AG04449 (cell line): ENCODE data around the gene GDPD5.
A peak's percentile ranks its signal among the peaks of the same experiment; 100 is the strongest.

ENCODE experiments used
- CTCF ChIA-PET: fragments of 350-600 bp; formaldehyde crosslinking; extraction: SDS; loops from one replicate; lab custom pipeline; 2021; ENCODE audit warnings: antibody characterized with exemption; lab: Yijun Ruan, JAX
- POLR2A ChIA-PET: fragments of 400-600, 350-600 bp; formaldehyde crosslinking; extraction: SDS; loops from one replicate; lab custom pipeline; 2020; ENCODE audit warnings: antibody characterized with exemption, inconsistent platforms; lab: Yijun Ruan, JAX
- DNase-seq: peaks from one replicate; pipeline ENCODE4 v3.0.0-alpha.2; 2010; ENCODE audit warnings: low read depth, low spot score
- H3K4me3 ChIP-seq: 2 replicates; pipeline ENCODE4 v1.5.1; 2011; ENCODE audit warnings: low read depth, mild to moderate bottlenecking, control low read depth, low read length
- TF ChIP-seq, protein P1 (sequence below): IDR thresholded peaks from one replicate; pipeline ENCODE4 v1.5.1; 2011; ENCODE audit warnings: mild to moderate bottlenecking, moderate library complexity, low read length, control low read depth, inconsistent platforms; ENCODE audit not compliant: insufficient read depth; ENCODE audit errors: missing control alignments

The GDPD5 gene

DNA sequence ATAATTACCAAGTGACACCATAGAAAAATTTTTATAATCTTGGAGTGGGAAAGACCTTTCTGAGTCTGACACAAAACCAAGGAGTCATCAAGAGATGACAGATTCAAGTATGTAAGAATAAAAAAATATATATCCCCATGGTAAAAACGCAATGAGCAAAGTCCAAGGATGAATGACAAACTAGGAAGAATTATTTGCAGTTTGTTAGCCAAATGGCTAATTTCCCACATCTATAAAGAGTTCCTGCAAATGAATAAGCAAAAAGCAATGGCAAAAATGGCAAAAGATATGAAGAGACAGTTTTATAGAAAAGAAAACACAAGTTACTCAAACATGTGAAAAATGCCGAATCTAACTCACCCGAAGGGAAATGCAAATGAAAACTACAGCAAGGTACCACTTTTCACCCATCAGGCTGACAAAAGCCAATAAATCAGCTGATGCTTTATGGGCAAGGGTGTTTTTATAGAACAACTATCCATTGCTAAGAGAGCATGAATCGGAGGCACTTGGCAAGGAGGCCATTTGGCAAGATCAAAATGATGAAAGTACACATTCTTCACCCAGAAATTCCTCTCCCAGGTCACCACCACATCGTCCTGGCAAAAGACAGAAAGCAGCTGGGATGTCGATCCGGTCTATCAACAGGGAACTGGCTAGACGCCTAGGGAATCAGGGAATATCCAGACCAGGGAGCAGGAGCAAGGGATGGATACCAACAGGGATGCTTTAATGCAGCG lies 71.7 kb downstream of the GDPD5 start:
- POLR2A ChIA-PET, result interaction anchor here (0.6 kb wide), 1 partner anchor 56 kb away, joined by 4 read pairs; no protein-coding TSS in a partner anchor
- DNase-seq, result peak; percentile 63
- CTCF ChIA-PET, result interaction anchor here (0.6 to 7.8 kb wide), 10 partner anchors 9 to 76 kb away, joined by 3 to 145 read pairs (median 4); partner anchors contain the start of gene GDPD5
- TF ChIP-seq, protein P1, sequence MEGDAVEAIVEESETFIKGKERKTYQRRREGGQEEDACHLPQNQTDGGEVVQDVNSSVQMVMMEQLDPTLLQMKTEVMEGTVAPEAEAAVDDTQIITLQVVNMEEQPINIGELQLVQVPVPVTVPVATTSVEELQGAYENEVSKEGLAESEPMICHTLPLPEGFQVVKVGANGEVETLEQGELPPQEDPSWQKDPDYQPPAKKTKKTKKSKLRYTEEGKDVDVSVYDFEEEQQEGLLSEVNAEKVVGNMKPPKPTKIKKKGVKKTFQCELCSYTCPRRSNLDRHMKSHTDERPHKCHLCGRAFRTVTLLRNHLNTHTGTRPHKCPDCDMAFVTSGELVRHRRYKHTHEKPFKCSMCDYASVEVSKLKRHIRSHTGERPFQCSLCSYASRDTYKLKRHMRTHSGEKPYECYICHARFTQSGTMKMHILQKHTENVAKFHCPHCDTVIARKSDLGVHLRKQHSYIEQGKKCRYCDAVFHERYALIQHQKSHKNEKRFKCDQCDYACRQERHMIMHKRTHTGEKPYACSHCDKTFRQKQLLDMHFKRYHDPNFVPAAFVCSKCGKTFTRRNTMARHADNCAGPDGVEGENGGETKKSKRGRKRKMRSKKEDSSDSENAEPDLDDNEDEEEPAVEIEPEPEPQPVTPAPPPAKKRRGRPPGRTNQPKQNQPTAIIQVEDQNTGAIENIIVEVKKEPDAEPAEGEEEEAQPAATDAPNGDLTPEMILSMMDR, result no peak
- no peak overlapping the region for H3K4me3 ChIP-seq

DNA sequence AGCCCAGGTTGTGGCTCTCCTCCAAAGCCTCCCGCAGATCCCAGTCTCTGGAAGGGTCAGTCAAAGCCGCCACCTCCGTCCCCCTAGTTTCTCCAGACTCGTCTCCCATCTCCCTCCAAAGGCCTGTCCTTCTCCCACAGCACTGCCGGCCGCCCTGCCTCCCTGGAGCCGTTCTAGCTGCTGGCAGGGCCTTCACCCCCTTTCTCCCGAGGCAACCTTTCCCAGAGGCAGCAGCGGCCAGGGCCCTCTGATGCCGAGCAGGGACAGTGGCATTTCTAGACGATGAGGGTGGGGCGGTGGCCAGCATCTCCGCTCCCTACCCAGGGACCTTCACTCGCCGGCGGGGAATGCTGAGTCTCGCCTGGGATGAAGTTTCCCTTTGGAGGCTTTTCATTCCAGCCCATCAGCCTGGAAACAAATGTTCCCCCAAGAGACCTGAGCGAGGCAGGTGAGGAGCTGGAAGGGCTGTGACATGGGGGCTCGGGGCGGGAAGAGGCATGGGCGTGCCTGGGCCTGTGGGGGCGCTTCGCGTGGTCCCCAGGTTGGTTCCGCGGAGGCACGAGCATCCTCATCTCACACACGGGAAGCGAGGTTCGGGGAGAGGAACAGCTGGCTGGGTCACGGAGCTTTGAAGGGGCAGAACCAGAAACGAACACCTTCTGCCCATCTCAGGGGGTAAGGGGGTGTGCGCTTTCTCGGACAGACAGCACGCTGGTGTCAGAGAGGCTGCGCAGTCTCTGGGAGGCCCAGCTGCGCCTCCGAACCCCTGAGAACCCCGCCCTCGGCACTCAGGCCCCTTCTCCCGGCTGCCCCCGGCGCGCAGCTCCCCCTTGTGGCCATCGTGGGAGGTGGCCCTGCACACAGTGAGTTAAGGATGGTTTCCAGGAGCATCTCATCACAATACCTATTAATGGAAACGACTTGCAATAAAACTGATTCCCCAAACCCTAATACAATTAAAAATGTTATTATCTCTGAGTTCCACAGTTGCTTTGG lies 74.6 kb downstream of the GDPD5 start:
- POLR2A ChIA-PET, result no interaction called here
- no peak overlapping the region for H3K4me3 ChIP-seq
- TF ChIP-seq, protein P1, result peak; percentile 61
- DNase-seq, result no peak
- CTCF ChIA-PET, result interaction anchor here (0.6 to 7.8 kb wide), 9 partner anchors 8 to 79 kb away, joined by 3 to 145 read pairs (median 4); partner anchors contain the start of gene GDPD5

DNA sequence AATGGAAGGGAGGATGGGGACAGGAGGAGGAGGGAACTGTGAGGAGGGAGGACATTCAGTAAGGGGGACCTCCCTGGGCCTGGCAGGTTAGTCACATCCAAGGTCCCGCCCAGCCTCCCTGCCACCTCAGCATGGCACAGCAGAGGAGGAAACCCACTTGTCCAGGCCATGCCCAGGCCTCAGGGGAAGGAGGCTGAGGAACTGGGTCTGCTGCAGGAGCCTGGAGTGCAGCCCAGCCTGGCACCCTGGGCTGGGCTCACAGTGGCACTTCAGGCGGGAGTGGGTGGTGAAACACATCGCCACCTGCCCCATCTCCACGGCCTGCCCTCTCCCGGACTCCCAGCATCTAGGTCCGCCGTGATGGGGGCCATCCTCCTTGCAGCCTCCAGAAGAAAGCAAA lies 75.5 kb downstream of the GDPD5 start:
- POLR2A ChIA-PET, result no interaction called here
- DNase-seq, result no peak
- CTCF ChIA-PET, result interaction anchor here (1.5 to 7.8 kb wide), 3 partner anchors 11 to 80 kb away, joined by 3 to 145 read pairs (median 11); partner anchors contain the start of gene GDPD5
- no peak overlapping the region for H3K4me3 ChIP-seq
- TF ChIP-seq, protein P1, result no peak

DNA sequence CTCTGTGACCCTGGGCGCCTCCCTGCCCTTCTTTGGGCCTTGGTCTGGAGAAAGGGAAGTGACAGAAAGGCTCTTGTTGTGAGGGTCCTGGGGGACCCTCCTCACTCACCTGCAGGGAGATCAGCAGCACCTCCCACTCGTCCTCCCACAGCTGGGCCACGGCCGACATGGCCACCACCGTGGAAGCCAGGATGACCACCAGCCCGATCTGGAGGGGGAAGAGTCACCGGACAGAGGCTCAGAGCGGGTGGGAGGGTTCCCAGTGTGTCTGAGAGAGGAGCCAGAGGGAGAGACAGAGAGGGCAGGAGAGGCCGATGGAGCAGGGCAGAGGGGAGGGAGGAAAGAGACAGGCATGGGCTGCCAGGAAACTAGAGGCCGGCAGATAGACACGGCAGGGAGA lies 76.0 kb downstream of the GDPD5 start:
- CTCF ChIA-PET, result interaction anchor here (1.5 to 7.8 kb wide), 4 partner anchors 10 to 83 kb away, joined by 3 to 145 read pairs (median 10); partner anchors contain the start of gene GDPD5
- no peak overlapping the region for H3K4me3 ChIP-seq
- TF ChIP-seq, protein P1, result no peak
- POLR2A ChIA-PET, result no interaction called here
- DNase-seq, result no peak

DNA sequence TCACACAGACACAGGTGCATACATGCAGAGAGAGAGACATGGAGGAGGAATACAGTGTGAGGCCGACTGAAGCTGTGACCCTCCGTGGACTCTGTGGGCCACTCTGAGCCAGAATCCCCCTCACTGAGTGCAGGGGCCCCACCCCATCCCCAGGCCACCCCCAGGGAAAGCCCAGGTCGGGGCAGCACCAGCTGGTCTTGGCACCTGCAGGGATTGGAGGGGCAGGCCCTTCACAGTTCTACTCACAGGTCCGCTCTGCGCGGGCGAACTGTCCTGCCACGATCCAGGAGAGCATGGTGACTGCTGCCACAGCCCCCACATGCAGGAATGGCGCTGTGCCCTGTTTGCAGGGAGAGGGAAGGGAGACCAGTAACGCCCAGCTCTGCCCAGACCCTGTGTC lies 76.5 kb downstream of the GDPD5 start:
- ChIA-PET CTCF (interaction anchor here (1.4 to 3.0 kb wide), 3 partner anchors 10 to 83 kb away, joined by 5 to 11 read pairs (median 9); no protein-coding TSS in a partner anchor), POLR2A (no interaction called here)
- TF ChIP-seq, protein P1, result no peak
- no peak overlapping the region for H3K4me3 ChIP-seq
- no peak for DNase-seq
